Stimulated activated naive B cell treated with anti-CD40 and anti-IgM and Interleukin-4, amounts not matched to agents 10 μg/mL and 1 μg/mL and 100 μg/mL, for 72 hours (primary cell): ENCODE data around the gene NLRC3.
A peak's percentile ranks its signal among the peaks of the same experiment; 100 is the strongest.

Source experiments
- ATAC-seq, 2 donors: fragments of 150-1000 bp; cut with Tn5 transposase; replicated peaks; 2 replicates each; pipeline ENCODE4 v1.10.0; 2021; ENCODE audit warnings: moderate library complexity in 1 of 2
- DNase-seq: peaks from one replicate; pipeline ENCODE4 v3.0.0; 2021
- H3K27ac Mint-ChIP-seq: one replicate; pipeline ENCODE4 v1.8.0; 2022; ENCODE audit warnings: mild to moderate bottlenecking, mixed read lengths
- H3K27me3 Mint-ChIP-seq, 2 donors: one replicate each; pipeline ENCODE4 v1.8.0; 2022; ENCODE audit warnings: mixed read lengths in 2 of 2
- H3K36me3 Mint-ChIP-seq, 2 donors: one replicate each; pipeline ENCODE4 v1.8.0; 2022; ENCODE audit warnings: mixed read lengths in 2 of 2, mild to moderate bottlenecking in 1 of 2
- H3K4me1 Mint-ChIP-seq, 2 donors: one replicate each; pipeline ENCODE4 v1.8.0; 2022; ENCODE audit warnings: mixed read lengths in 2 of 2, mild to moderate bottlenecking in 1 of 2
- H3K4me3 Mint-ChIP-seq, 2 donors: one replicate each; pipeline ENCODE4 v1.8.0; 2022; ENCODE audit warnings: mild to moderate bottlenecking in 2 of 2, mixed read lengths in 2 of 2, moderate library complexity in 1 of 2
- H3K9me3 Mint-ChIP-seq, 2 donors: one replicate each; pipeline ENCODE4 v1.8.0; 2022; ENCODE audit warnings: mixed read lengths in 2 of 2, mild to moderate bottlenecking in 1 of 2

NLRC3 gene

DNA sequence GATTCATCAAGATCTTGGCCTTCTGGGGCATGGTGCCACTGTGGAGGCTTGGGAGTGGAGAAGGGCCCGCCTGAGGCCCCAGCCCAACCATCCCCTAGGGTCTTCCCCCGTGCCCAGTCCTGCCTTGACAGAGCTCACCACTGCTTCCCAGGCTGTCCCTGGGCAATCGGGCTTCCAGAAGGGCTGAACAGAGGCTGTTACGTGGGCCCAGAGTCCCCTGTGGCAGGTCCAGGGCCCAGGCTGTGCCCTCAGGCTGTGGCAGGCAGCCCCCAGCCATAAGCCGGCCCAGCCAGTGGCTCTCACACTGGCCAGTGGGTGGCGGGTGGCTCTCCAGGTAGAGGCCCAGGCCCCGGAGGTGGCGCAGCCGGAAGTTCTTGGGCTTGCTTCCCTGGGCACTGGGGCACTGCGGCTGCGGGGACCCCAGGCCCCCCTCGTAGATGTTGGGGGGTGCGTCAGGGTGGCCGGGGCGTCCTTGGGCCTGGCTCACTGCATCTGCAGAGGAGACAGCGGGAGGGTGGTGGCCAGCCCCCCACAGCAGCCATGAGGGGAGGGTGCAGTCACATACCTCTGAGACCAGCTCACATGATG lies 82.7 kb downstream of the NLRC3 start:
- H3K27me3 Mint-ChIP-seq, result no peaks in the 10 kb centered on the region
- peaks cover under 1 to 3% of the 10 kb centered on the region in 2 donors for H3K4me1 Mint-ChIP-seq
- H3K36me3 Mint-ChIP-seq, result no peaks in the 10 kb centered on the region

DNA sequence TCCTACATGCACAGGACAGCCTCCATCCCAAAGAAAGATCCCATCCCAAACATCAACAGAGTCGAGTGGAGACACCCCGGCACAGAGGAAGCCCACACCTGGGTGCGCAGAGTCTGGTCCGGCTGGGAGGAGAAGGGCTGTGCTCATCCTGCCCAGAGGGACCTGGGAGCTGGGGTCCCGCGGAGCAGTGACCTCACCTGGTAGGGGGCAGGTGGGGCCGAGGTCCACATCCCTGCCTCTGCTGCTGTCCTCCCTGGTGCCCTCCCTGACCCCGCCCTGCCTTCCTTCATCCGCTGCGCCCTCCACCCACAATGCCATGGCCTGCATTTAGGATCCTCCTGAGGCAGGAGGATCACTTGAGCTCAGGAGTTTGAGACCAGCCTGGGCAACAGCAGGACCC lies 84.8 kb downstream of the NLRC3 start:
- Mint-ChIP-seq H3K36me3 (peaks cover 3 to 7% of the 10 kb centered on the region in 2 donors), H3K4me3 (no peak overlapping the region), H3K4me1 (peaks cover 0 to 3% of the 10 kb centered on the region in 2 donors), H3K27me3 (no peaks in the 10 kb centered on the region), H3K9me3 (no peaks in the 10 kb centered on the region), H3K27ac (no peak overlapping the region)
- ATAC-seq, result no peak
- DNase-seq, result no peak

More for the DNA sequence above, 82.7 kb downstream of the NLRC3 start:
- Mint-ChIP-seq H3K9me3 (no peaks in the 10 kb centered on the region), H3K4me3 (no peak overlapping the region), H3K27ac (no peak overlapping the region)
- DNase-seq, result no peak
- ATAC-seq, result no peak

- Mint-ChIP-seq H3K4me3 (no peak overlapping the region), H3K36me3 (peaks cover 11 to 14% of the 10 kb centered on the region in 2 donors), H3K27ac (no peak overlapping the region), H3K27me3 (no peaks in the 10 kb centered on the region), H3K9me3 (no peaks in the 10 kb centered on the region), H3K4me1 (peaks cover 0 to 3% of the 10 kb centered on the region in 2 donors)
- peak; percentile 28 to 49 for ATAC-seq
- DNase-seq, result no peak
Observed at GRCh38 chr16:3490911-3491629, 86.1 kb downstream of the NLRC3 start.
